GM08714 (cell line): ENCODE data around the gene MXRA7.
A peak's percentile ranks its signal among the peaks of the same experiment; 100 is the strongest.
"Not testable (repeated sequence)": the region's sequence is repeated elsewhere in the genome, so short reads cannot be mapped to it uniquely, and the experiment has no call there.

ENCODE experiments used
- H3K4me3 ChIP-seq: fragments of 200-500 bp; sonication (Bioruptor generic); 2 replicates; pipeline ENCODE4 v1.5.1; 2014; ENCODE audit warnings: mild to moderate bottlenecking, low read length, inconsistent platforms
- ZNF274 ChIP-seq: IDR thresholded peaks from 2 replicates; pipeline ENCODE4 v1.6.1; 2012; ENCODE audit warnings: mild to moderate bottlenecking, low read depth, low read length

MXRA7 gene

DNA sequence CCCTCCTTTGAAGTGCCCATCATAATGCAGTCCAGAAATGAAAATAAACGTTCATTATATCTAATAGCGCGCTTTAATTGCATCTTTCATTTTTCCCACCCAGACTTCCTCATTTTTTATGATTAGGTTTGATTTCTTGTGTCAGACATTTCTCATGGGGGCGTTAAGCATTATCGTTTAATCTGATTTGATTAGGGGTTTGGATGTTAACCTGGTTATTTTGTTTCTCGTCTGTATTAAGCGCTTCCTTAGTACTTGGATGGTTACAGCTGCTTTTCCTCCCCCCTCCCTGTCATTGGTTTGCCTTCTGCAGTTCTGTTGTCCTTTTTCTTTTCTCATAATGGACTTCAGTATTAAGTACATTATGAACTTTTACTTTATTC, 27.7 kb upstream of the MXRA7 start:
- TF ChIP-seq ZNF274, result no peak
- peak overlapping the region; percentile 74 for H3K4me3 ChIP-seq

DNA sequence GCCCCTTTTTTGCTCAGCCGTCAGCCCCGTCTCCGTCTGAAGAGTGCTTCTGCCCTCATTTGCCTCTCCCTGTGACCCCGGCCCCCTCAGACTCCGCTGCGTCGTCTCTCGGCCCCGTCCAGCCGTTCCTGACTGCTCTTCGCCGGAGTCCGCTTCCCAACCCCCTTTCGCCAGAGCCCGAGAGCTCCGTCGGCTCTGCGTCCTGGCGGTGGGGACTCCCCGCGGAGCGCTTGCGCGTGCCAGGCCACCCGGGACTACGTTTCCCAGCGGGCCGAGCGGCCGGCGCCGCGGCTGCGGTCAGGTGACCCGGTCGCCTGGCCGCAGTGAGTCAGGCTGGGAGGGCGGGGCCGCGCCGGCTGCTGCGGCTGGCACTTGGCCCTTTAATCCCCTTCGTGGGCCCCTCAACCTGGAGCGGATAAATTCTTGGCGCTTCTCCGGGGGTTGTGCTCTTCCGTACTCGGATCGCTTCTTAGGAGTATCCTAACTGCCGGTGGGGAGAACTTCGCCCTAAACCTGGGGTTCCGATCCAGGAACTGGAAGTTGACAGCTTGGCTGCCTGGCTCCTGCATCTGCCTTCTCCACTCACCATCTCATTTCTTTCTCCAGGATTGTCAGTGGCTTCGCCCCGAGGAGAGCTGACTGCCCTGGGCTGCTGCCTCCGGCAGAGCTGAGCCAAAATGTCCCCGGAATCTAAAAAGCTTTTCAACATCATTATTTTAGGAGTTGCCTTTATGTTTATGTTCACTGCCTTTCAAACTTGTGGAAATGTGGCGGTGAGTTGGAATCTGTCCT, 27.1 kb upstream of the MXRA7 start, which contains the start of gene MFSD11:
Gene MFSD11 (plus strand): TSS at position 444 of the 792 bp plus-strand sequence. CDS start 234 bp downstream, at position 678.
- peak within 1 kb of the TSS; percentile 99 for H3K4me3 ChIP-seq
- no peak for TF ChIP-seq ZNF274

DNA sequence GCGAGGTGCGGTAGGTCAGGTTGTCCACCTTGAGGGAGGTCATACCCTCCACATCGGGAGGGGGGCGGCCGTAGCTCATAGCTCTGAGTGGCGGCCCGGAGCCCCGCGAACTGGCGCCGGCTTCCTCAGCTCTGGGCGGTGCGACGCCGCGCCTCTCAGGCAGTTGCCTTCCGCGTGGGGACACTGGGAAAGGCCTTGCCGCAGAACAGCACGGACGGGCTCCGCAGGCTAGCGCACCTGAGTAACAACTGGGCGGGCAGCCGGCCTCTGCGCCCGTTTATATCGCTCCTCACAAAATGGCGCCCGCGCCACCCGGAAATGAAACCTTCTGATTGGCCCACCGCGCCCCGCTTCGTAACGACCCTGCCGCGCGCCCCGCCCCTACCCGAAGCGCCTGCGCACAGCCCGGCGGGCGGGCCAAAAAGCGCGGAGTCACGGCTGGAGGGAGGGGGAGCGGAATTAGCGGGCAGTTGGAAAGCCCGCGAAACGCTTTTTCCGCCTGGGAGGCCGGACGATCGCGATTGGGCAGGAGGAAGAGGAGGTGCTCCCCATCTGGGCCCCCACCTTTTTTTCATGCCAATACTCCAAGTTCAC, 26.4 kb upstream of the MXRA7 start, which contains the start of gene SRSF2:
Gene SRSF2 (minus strand): TSS at position 250 of the 594 bp plus-strand sequence. CDS start 171 bp downstream, at position 79.
- H3K4me3 ChIP-seq, result peak within 1 kb of the TSS; percentile 99
- TF ChIP-seq ZNF274, result no peak

DNA sequence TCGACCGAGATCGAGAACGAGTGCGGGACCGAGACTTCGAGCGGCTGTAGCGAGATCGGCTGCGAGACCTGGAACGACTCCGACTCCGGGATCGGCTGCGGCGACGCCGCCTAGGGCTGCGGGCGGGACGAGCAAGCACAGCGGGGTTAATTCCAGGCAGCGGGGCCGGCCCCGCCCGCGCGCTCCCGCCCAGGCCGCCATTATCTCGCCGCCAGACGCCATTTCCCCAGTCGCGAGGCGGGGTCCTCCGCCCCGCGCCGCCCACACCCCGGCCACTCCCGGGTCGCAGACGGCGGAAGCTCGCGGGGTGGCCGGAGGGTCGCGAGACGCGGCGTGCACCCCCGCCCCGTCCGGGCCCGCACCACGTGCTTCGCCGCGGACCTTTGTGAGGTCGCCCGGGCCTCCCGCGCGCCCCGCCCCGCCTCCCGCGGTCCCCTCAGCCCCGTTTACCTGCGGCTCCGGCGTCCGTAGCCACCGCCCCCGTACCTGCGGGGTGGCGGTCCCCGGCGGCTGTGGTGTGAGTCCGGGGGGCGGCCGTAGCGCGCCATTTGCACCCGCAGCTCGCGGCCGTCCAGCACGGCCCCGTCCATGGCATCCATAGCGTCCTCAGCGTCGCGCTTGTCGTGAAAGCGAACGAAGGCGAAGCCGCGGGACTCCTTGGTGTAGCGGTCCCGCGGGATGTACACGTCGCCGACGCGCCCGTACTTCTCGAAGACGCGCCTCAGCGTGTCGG, 25.8 kb upstream of the MXRA7 start:
- no peak for TF ChIP-seq ZNF274
- H3K4me3 ChIP-seq, result peak overlapping the region; percentile 99

DNA sequence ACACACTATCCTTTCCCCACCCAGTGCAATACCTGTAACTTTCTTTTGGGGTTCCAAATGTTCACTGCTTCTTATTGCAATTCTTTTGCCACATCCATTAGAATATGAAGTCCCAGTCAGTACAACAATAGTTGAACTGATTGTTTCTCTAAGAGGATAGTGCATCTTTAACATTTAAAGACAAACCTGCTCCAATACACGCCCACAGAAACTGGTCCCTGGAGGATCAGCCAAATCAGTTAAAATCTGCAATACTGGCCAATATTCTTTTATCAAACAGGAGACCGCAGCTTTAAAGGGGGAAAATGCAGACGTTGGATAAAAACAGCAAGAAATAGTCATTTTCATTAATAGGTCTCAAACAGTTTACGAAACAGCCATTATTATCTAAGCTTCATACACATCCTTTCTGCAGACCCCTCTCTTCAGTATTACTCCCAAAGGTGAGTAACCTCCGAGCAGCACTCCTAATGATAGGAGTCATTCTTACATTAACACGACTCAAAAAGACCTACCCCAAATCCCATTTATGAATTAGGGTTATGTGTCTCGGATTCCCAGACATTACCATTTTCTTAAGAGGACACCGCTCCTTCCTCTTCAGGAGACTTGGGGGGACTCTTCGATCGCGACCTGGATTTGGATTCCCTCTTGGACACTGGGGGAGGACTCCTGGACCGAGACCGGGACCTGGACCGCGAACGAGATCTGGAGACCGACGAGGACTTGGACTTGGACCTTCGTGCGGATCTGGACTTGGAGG, 25.0 kb upstream of the MXRA7 start:
- no peak for TF ChIP-seq ZNF274
- peak overlapping the region; percentile 99 for H3K4me3 ChIP-seq

DNA sequence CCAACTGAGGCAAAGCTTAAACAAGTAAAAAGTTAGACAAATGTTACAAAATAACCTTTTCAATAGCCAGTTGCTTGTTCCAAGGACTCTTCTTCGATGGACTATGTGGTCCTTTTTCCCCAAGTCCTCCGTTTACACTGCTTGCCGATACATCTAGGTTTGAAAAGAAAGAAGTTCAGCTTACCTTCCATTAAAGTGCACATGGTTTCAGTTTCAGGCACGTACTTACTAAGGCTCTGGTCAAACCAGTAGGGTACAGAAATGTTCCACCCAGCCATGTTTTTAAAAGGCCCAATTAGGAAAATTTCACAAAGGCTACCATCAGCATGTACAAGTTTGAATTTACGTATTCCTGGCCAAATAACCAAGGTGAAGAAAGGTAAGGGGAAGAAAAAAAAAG, 24.2 kb upstream of the MXRA7 start:
- peak overlapping the region; percentile 99 for H3K4me3 ChIP-seq
- TF ChIP-seq ZNF274, result no peak

DNA sequence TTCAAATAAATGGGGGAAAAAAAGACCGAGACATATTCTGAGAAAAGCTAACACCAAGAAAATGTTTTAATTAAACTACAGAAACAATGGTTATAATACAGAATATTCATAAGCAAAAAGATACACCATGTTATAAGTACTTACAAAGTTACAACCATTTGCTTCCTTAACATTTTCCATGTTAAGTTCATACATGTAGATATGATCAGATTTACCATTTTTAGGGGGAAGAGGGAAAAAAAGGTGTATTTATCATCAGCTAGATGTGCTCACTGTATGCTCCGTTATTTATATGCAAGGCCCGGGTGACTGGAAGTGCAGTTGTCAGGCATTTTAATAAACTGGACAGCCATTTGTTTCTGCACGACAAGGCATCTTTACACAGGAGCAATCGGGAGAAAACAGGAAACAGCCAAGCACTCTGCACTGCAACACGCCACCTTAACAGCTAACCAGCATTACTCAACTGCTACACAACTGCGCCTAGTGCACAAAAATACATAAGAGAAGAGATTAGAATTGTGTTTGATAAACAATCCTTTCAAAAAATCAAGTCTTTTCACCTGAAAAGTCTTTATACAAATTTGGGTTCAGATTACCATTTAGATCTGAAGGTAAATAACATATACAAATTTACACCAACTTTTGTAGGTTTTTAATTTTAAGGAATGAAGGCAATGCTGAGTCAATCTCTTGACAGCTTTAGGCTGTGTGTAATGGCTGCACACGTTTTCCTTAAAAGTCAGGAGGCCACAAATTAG, 23.5 kb upstream of the MXRA7 start:
- TF ChIP-seq ZNF274, result no peak
- peak overlapping the region; percentile 99 for H3K4me3 ChIP-seq

DNA sequence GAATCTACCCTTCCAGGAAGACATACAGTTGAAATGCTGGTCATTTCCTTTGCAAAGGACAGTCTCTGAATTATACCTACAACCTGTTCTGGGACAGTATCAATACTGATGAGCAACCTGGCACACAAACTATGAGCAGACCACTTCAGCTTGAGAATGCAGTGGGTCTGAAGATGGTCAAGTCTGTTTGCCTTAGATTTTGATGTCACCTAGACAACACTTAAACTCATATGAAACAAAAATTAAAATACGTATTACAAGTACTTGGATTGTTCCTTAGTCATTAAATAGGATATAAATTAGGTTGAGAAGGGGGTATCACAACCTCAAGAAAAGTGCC, 22.8 kb upstream of the MXRA7 start:
- TF ChIP-seq ZNF274, result no peak
- peak overlapping the region; percentile 17; the same call in 1 of the 2 replicates for H3K4me3 ChIP-seq

DNA sequence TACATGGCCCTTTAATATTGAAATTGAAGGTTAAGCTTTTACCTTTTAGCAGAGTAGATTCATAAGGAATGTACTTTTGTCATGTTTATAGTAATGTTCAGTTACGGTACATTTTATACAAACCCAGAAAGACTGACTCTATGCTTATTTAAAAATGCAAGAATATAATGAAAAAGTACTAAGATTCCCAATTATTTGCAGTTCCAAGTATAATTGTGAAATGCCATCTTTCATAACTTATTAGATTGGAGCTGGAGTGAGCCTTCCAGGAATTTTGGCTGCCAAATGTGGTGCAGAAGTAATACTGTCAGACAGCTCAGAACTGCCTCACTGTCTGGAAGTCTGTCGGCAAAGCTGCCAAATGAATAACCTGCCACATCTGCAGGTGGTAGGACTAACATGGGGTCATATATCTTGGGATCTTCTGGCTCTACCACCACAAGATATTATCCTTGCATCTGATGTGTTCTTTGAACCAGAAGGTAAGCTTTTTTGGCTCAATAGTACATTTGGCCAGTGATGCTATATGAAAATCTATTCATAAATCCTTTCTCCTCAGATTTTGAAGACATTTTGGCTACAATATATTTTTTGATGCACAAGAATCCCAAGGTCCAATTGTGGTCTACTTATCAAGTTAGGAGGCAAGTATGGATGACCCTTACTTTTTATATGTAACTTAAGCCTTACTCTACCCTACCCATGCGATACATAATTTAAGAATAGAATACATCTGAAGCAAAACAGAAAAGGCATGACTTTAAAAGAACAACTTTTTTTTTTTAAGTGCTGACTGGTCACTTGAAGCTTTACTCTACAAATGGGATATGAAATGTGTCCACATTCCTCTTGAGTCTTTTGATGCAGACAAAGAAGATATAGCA, 22.2 kb upstream of the MXRA7 start:
- H3K4me3 ChIP-seq, result no peak overlapping the region
- TF ChIP-seq ZNF274, result no peak

DNA sequence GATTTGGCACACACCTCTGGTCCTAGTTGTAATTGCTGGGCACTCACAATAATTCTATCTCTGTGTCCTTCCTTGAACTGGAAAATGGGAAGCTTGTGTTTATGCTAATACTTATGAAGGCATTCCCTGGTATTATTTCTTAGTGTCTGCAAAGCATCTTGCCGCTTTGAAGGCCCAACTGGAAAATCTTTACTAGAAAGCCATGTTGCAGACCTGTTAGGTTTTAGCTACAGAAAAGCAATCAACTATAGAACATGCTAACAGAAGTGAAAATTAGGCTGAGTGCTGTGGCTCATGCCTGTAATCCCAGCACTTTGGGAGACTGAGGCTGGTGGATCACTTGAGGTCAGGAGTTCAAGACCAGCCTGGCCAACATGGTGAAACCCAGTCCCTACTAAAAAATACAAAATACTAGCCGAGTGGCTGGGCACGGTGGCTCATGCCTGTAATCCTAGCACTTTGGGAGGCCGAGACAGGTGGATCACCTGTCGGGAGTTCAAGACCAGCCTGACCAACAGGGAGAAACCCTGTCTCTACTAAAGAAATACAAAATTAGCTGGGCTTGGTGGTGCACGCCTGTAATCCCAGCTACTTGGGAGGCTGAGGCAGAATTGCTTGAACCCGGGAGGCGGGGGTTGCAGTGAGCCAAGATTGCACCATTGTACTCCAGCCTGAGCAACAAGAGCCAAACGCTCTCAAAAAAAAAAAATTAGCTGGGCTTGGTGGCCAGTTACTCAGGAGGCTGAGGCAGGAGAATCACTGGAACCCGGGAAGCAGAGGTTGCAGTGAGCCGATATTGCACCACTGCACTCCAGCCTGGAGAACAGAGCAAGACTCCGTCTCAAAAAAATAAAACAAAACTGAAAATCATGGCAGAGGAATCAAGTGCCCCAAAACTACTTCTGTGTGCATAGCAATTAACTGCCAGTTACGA, 21.3 kb upstream of the MXRA7 start:
- H3K4me3 ChIP-seq, result not testable (repeated sequence)

DNA sequence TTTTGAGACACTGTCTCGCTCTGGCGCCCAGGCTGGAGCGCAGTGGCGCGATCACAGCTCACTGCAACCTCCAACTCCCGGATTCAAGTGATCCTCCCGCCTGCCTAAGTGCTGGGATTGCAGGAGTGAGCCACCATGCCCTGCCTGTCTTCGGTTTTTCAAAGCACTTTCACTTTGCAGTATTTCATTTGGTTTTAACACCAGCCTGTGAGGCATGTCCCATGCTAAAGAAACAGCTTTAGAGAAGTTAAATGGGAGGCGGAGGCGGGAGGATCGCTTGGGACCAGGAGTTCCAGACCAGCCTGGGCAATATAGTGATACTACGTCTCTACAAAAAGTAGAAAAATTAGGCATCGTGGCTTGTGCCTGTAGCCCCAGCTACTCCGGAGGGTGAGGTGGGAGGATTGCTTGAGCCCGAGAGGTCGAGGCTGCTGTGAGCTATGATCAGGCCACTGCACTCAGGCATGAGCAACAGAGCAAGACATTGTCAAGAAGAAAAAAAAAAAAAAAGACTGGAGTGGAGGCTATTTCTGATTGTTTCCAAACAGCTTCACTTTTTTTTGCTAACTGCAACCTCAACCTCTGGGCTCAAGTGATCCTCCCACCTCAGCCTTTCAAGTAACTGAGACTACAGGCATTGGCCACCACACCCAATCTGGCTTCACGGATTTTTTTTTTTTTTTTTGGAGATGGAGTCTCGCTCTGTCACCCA, 17.1 kb upstream of the MXRA7 start:
- peak overlapping the region; percentile 85 for H3K4me3 ChIP-seq
- TF ChIP-seq ZNF274, result no peak
